Measurements from ENCODE around the gene PBOV1.

DNA sequence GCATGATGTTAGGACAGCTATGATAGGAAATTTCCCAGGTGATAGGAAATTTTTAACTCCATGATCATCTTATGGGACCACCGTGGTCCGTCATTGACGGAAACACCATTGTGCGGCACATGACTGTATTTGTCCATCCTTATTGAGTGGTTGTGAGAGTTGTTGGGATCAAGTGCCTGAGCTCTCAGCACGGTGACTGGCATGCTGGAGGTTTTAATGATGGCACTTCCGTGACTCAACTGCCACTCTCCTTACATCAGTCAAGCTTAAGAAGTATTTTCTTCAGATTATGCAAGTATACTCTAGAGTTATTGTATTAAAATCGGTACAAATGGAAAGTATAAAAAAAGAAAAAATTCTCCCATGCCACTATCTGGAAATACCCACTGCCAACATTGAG, 20.7 kb downstream of the PBOV1 start:
- no peak for TF ChIP-seq CTCF (conservative IDR thresholded peaks at IDR 0.05)
- TF ChIP-seq ZFX (IDR thresholded peaks at IDR 0.05), result no peak

Measured in C4-2B (cell line).